CD4-positive, alpha-beta T cell treated with Interleukin-10 for 1 hour (primary cell): ENCODE results near the gene PHF24.

Experiments used
- DNase-seq: peaks from one replicate; pipeline ENCODE4 v3.0.0-alpha.2; 2020

PHF24 gene

DNA sequence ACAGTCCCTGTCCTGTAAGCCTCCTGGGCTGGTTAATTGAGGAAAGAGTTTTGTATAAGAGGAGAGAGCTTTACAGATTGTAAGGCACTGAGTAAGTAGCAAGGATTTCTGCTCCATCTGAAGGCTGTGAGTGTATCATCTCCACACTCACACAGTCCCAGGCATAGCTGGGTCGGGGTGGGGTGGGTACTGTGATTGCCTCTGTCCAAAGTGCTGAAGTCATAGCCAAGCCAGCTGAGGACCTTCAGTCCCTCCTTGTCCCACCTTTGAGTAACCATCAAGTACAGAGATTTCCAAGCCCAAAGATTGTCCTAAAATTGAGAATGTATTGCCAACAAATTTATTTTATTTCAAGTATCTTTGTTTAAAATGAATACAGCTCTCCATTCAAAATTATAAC, 26.0 kb downstream of the PHF24 start:
- DNase-seq, result no peak

- DNase-seq, result peak; percentile 67
Measured at GRCh38 chr9:34985311-34985899, 27.3 kb downstream of the PHF24 start.

DNA sequence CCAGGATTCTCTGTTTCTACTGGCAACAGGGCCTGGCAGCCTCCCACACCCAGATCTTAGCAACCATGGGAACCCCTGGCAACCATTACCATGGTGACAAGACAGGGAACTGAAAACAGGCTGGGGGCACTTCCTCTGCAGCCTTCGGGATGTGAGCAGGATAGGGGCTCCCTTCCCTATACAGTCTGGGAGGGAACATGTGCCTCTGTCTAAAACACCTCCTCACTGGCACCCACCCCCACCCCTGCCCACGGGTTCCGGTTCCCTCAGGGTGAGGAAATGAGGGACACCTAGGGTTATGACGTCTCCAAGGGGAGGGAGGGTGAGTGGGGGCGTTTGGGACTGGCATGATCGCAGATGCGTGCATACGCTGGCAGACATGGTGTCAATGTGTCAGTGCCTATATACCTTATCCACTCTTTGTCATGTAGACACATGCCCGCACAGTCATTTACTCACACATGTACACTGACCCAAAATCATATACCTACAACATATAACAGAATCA, 28.5 kb downstream of the PHF24 start:
- DNase-seq, result peak; percentile 76

- DNase-seq, result peak; percentile 21
Measured at GRCh38 chr9:34987160-34987901, 29.2 kb downstream of the PHF24 start.

DNA sequence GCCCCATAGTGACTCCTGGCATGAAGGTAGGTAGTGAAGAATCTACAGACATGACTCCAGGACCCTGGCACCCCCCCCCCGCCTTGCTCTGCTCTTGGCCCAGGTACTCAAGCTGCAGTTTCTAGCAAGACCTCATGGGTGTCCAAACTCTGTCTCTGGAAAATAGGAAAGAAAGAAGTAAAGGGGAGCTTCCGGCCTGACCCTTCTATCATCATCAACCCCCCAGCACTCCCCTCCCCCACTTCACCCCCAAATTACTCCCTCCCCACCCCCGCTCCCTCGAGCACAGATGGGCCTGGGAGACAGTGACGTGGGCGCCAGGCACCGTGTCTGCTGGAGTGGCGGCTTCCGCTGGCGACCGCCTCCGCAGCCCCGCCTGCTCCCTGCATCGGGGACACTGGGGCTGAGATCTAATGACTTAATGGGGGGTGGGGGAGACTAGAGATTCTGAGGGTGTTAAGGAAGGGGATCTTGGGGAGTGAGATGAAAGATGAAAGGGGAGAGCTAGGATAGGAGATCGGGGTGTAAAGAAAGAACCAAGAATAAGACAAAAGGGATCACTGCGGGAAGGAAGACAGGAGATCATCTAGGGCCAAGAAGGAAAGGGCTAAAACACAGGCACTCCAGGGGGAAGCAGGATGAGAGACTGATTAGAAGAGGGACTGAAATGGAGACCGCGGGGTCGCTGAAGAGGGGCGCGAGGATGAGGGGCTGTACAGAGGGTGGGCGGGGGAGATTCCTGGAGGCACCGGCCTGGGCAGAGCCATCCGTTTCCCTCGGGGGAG, 30.3 kb downstream of the PHF24 start:
- peak; percentile 74 for DNase-seq

DNA sequence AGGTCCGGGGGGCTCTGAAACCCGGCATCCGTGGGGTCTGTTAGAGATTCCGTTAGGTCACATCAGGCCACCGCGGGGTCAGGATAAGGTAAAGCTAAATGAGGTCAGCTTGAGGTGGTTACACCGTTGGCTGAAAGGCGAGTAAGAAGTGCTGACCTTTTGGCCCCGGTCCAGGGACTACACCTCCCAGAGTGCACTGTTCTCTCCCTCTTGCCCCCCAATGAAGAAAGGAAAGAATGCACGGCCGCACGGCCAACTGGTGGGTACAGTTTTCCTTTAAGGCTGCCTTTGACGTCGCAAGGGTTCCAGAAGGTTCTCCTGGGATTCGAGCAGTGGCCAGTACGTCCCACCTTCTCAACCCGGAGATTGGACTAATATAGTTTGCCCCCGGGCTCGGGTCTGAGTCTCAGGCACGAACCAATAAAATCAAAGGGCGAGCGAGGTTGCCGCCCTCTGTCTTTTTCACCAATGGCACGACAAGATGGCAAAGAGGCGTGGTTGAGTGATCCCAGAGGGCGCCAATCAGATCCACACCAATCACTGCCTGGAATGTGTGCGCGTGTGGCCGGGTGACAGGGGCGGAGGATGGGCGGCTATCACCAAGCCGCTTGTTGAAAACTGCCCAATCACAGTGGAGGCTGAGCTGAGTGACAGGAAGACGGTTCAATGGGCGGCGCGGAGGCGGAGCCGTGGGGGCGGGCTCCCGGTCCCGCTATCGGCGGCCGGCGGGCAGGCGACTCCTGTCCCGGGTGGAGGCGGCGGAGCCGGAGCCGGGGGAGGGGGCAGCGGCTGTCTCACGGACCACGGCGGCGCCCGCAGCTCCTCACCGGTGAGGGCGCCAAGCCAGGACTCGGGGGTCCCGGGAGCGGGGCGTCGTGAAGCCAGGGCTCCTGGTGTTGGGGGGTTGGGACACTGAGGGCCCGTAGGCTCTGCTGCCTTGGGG, 31.2 kb downstream of the PHF24 start, which contains the start of gene DNAJB5:
DNAJB5 (plus strand) TSS at position 743 of the 943 bp plus-strand sequence. CDS start 886 bp downstream, outside the sequence.
- DNase-seq, result peak; percentile 99

DNA sequence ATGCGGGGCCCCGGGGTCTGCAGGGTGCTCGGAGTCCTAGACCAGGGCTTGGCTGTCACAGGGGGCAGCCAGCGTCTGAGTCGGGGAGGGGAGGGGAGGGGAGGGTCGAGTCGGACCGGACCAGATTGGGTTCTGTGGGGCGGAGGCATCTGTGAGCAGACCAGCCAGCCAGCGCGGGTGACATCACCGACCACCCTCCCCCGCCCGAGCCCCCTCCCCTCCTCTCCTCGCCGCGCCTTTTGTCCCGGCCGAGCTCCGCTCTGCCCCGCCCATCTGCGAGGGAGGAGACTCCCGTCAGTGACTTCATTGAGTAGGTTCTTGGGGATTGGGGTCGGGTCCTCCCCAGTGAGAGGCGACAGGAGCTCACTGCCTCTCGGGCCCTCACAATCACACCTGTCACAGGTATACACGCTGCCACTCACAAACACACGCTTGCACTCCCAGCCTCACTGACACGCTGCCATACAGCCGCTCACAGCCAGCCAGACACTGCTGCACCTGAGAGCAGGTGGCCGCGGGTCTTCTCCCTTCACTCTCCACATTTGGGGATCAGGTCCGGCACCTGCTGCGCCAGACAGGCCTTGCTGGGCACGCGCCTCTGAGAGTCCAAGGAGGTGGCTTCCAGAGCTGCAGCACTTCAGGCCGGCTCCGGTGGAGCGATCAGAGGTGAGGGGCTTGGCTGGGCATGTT, 32.0 kb downstream of the PHF24 start:
- DNase-seq, result peak; percentile 54

DNA sequence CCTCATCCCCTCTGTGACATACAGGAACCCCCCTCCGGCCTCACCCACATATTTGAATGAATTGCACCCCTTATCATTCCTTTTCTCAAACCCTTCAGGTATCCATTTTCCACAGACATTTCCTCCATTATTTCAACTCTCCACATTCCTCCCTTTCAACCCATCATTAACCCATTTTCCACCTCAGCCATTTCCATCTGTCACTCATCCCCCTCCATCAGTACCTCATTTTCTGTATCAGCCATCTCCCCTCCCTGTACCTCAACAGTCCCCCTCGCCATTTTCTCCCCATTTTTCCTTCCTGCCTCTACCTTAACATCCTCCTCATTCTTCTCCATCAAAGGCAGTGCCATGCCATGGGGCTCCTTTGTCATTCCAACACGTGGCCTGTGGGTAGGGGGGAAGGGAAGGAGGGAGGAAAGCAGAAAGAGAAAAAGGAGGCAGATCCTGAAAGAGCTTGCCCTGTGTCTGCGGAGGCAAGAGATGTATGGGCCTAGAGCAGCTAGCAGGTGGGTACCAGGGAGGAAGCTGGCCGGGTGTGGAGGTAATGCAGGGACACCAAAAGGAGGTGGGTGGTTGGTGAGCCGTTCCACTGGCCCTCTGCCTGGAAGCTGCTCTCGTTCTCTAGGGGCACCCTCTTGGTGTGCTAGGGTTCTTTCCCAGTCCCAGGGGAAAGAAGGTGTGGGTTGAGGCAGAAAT, 33.0 kb downstream of the PHF24 start:
- DNase-seq, result no peak

DNA sequence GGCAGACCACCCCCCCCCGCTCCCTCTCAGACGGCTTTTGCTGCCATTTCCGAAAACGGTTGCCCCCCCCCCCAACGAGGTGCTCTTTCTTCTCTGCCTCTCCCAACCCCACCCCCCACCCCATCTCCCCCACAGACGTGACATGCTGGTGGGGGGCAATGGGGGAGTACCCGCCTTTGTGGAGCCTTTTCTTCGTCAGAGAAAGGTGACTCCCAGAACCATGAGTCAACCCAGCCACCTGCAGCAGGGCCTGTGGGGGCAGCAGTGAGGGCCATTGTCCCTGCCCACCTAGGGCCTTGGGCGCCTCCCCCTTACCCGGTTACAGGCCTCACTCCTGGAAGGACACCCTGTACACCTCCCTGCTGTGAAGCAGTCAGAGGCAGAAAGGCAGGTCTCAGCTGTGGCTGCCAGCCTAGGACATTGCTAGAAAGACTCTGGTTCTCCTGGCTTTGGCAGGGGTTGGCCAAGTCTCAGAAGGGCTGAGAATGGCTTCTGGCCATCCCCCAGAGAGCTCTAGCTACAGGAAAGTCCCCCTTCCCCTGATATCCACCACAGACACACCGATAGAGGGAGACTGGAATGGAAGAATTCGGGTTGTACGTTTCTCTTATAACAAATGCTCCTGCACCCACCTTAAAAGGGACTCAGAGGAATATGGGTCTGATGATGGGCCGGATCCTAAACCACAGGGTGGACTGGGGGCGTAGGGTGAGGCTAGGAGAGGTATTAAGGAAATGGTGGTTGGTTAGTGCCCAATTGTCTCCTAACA, 33.7 kb downstream of the PHF24 start:
- no peak for DNase-seq

DNA sequence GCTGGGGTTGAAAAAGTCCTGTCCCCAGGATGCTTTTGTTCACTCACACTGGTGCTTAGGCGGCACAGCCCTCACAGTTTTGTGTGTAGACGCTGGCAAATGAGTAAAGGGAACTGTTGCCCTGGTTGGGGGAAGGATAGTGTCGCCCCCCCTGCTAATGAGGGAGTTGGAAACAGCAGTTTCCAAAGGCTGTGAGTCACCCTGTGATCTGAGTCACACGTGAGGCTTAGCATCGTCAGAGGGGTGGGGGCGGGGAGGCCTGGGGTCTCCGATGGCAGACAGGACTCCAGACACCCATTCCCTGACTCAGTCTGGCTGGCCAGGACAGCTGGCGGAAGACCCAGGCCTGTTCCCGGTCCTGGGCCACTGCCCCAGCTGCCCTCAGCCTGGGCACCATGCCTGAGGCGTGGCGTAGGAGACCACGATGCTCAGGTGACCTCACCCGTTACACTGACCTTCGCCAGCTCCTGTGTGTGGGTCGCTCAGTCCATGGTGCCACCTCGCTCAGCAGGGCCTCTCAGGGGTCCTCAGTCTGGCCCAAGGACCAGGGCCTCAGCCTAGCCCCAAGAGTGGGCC, 34.4 kb downstream of the PHF24 start:
- DNase-seq, result no peak

DNA sequence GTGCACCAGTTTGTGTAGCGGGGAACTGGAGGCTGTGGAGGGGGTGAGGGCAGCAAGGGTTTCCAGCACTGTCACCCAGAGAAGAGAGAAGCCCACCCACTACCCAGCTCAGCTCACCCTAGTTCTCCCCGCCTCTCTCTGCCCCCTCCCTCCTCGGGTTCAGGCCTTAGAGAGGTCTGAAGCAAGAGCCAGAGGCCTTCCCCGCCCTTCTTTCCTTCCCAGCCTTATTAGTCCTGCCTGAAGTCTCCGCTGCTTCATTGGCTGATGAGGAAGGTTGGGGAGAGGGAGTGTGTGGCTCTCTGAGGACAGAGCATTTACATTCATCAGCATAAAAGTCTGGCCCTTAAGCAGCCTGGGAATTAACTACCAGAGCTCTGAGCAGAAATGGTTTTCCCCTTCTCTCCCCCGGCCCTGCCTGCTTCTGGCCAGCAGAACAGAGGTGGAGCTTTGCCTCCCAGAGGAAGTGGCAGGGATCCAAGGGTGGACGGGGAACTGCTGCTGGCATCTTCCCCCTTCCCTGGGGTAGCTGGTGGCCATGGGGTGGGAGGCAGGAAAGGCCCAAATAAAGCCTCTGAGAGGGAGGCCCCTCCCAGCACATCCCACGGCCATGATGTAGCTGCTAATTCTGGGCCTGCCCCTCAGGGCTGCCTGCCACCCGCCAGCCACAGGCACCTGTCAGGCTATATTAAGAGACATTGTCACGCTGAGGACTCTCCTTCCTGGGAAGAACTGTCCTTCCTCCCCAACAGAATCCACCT, 35.6 kb downstream of the PHF24 start:
- no peak for DNase-seq

DNA sequence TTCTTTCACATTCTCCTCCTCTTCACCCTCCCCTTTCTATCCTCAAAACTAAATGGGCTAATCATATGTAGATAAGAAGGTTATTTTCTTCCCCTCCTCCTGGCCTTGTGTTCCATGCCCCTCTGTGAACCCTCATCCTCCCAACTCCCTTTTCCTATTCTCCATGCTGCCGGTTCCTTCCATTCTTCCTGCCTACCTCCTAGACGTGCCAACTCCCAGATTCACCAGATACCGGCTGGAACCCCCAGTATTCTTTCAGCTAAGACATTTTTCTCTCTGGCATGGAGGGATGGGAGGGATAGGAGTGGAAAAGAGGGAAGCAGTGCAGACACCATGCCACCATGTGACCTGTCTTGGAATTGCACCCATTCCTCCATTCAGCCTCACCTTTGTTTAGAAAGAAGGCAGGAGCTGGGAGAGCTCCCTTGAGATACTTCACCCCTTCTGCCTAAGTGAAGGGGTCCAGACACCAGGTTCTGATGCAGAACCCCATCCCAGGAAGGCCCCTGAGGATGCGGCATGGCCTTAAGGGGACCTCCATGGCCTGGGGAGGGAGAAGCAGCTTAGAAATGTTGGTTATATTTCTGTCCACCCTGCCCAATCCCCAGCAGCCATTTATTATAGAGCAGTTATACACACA, 36.3 kb downstream of the PHF24 start:
- no peak for DNase-seq

GRCh38 chr9:34994900-34995669, 37.0 kb downstream of the PHF24 start:
- no peak for DNase-seq

- no peak for DNase-seq
Measured at GRCh38 chr9:34995670-34996060, 37.6 kb downstream of the PHF24 start.

- no peak for DNase-seq
Measured at GRCh38 chr9:34996181-34996904, 38.3 kb downstream of the PHF24 start.

DNA sequence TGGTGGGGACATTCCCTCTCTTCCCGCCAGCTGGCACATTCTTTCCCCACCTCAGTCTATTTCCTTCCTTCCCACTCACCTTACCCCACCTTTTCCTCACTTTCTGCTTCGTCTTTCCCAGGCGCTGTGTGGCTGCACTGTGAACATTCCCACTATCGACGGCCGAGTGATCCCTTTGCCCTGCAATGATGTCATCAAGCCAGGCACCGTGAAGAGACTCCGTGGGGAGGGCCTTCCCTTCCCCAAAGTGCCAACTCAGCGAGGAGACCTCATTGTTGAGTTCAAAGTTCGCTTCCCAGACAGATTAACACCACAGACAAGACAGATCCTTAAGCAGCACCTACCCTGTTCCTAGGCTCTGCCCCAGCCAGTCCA, 38.8 kb downstream of the PHF24 start:
- no peak for DNase-seq

DNA sequence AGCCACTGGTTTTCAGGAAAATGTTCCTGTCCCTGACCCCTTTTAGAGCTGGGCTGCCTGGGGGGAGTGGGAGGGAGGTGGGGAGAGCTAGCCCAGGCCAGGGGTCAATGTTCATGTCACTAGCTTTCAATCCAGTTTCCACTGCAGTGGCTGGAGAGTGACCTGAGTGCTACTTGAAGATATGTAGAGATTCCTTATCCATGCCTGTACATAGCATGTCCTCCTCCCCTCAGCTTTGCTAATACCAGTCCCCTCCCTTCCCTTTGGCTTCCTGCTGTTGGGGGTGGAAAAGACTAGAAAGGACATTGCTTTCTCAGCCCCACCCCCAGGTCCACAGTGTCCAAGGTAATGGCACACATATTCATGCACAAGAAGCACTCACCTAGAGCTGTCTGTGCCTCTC, 39.3 kb downstream of the PHF24 start:
- no peak for DNase-seq
